IMR-90 (cell line): ENCODE results near the gene FOXC1.

Experiments
- CEBPB ChIP-seq: IDR thresholded peaks from 2 replicates; pipeline ENCODE4 v1.6.1; 2012; ENCODE audit warnings: low read depth, low read length, improper control_type of control experiment
- CHD1 ChIP-seq: IDR thresholded peaks from 2 replicates; pipeline ENCODE4 v1.6.1; 2012; ENCODE audit warnings: low read depth, low read length, improper control_type of control experiment
- CTCF ChIP-seq: conservative IDR thresholded peaks from 2 replicates; pipeline ENCODE4 v1.5.1; 2012; ENCODE audit warnings: mild to moderate bottlenecking, low read depth, low read length, improper control_type of control experiment
- FOS ChIP-seq: fragments of 150-350 bp; IDR thresholded peaks from 2 replicates; pipeline ENCODE4 v1.6.1; 2016; ENCODE audit warnings: low read depth, low read length
- MAFK ChIP-seq: IDR thresholded peaks from 2 replicates; pipeline ENCODE4 v1.6.1; 2012; ENCODE audit warnings: low read depth, low read length, improper control_type of control experiment
- MXI1 ChIP-seq: IDR thresholded peaks from 2 replicates; pipeline ENCODE4 v1.6.1; 2012; ENCODE audit warnings: low read depth, mild to moderate bottlenecking, low read length, moderate library complexity, borderline replicate concordance
- POLR2A ChIP-seq: IDR thresholded peaks from 2 replicates; pipeline ENCODE4 v1.6.1; 2012; ENCODE audit warnings: mild to moderate bottlenecking, low read depth, low read length
- RAD21 ChIP-seq: IDR thresholded peaks from 2 replicates; pipeline ENCODE4 v1.6.1; 2012; ENCODE audit warnings: low read length, improper control_type of control experiment
- RCOR1 ChIP-seq: IDR thresholded peaks from 2 replicates; pipeline ENCODE4 v1.6.1; 2012; ENCODE audit warnings: mild to moderate bottlenecking, low read length, improper control_type of control experiment; ENCODE audit not compliant: insufficient replicate concordance
- USF2 ChIP-seq: fragments of 150-350 bp; IDR thresholded peaks from 2 replicates; pipeline ENCODE4 v1.6.1; 2017; ENCODE audit warnings: mild to moderate bottlenecking, antibody characterized with exemption, low read length, low read depth

- no peak for TF ChIP-seq CTCF
- no peak for TF ChIP-seq POLR2A
- TF ChIP-seq MXI1 = no peak
- no peak for TF ChIP-seq CHD1
- no peak for TF ChIP-seq RAD21
- no peak for TF ChIP-seq FOS
- TF ChIP-seq CEBPB = no peak
- no peak for TF ChIP-seq USF2
- TF ChIP-seq MAFK = no peak
- no peak for TF ChIP-seq RCOR1
Observed at GRCh38 chr6:1576711-1577110, 33.0 kb upstream of the FOXC1 start.
